ENCODE data around the gene SLC66A2.

Gene SLC66A2

GRCh38 chr18:79905389-79905911, 46.0 kb downstream of the SLC66A2 start:
- H3K4me3 ChIP-seq (ENCODE audit: low read depth, low read length), result no peak overlapping the region
- no peak for TF ChIP-seq CTCF (conservative IDR thresholded peaks at IDR 0.05; ENCODE audit: low read depth, low read length)
- peak; percentile 60 for DNase-seq (ENCODE audit: low read depth)

- no peak for DNase-seq (ENCODE audit: low read depth)
- TF ChIP-seq CTCF (conservative IDR thresholded peaks at IDR 0.05; ENCODE audit: low read depth, low read length), result no peak
- H3K4me3 ChIP-seq (ENCODE audit: low read depth, low read length), result no peak overlapping the region
Observed at GRCh38 chr18:79904357-79905147, 46.9 kb downstream of the SLC66A2 start.

GRCh38 chr18:79903787-79904356, 47.6 kb downstream of the SLC66A2 start:
- no peak for DNase-seq (ENCODE audit: low read depth)
- H3K4me3 ChIP-seq (ENCODE audit: low read depth, low read length), result no peak overlapping the region
- TF ChIP-seq CTCF (conservative IDR thresholded peaks at IDR 0.05; ENCODE audit: low read depth, low read length), result no peak

GRCh38 chr18:79903071-79903635, 48.3 kb downstream of the SLC66A2 start:
- no peak for TF ChIP-seq CTCF (conservative IDR thresholded peaks at IDR 0.05; ENCODE audit: low read depth, low read length)
- no peak for DNase-seq (ENCODE audit: low read depth)
- no peak overlapping the region for H3K4me3 ChIP-seq (ENCODE audit: low read depth, low read length)

GRCh38 chr18:79902640-79903039, 48.8 kb downstream of the SLC66A2 start:
- no peak overlapping the region for H3K4me3 ChIP-seq (ENCODE audit: low read depth, low read length)
- TF ChIP-seq CTCF (conservative IDR thresholded peaks at IDR 0.05; ENCODE audit: low read depth, low read length), result no peak
- DNase-seq (ENCODE audit: low read depth), result no peak

GRCh38 chr18:79902075-79902474, 49.4 kb downstream of the SLC66A2 start:
- no peak for DNase-seq (ENCODE audit: low read depth)
- H3K4me3 ChIP-seq (ENCODE audit: low read depth, low read length), result no peak overlapping the region
- no peak for TF ChIP-seq CTCF (conservative IDR thresholded peaks at IDR 0.05; ENCODE audit: low read depth, low read length)

All from choroid plexus epithelial cell (primary cell).